HEK293 (cell line): ENCODE data around the gene KRTAP10-5.

Experiments used
- CTCF ChIA-PET: fragments of 350-600 bp; formaldehyde crosslinking; extraction: SDS; loops from one replicate; lab custom pipeline; 2021; ENCODE audit warnings: antibody characterized with exemption; lab: Yijun Ruan, JAX
- POLR2A ChIA-PET: fragments of 300-600 bp; formaldehyde crosslinking; extraction: SDS; loops from one replicate; lab custom pipeline; 2020; ENCODE audit warnings: antibody characterized with exemption, inconsistent platforms; lab: Yijun Ruan, JAX
- H3K27ac ChIP-seq: fragments of 200-500 bp; sonication (Bioruptor generic); 2 replicates; pipeline ENCODE4 v1.5.1; 2014; ENCODE audit warnings: low read depth, low read length, control low read depth, inconsistent platforms; ENCODE audit errors: extremely low read depth
- H3K36me3 ChIP-seq, 2 experiments: fragments of 200-500 bp in 1 of 2; sonication (Bioruptor generic) in 1 of 2; 1 replicate in 1 of 2; 2 replicates in 1 of 2; pipeline ENCODE4 v1.5.1; 2014 to 2017; ENCODE audit warnings: inconsistent platforms in 2 of 2, low read length in 2 of 2; ENCODE audit not compliant: control insufficient read depth in 2 of 2, insufficient read depth in 1 of 2
- H3K4me1 ChIP-seq: fragments of 200-500 bp; sonication (Bioruptor generic); 2 replicates; pipeline ENCODE4 v1.5.1; 2014; ENCODE audit warnings: mild to moderate bottlenecking, low read length, inconsistent platforms; ENCODE audit not compliant: control insufficient read depth, insufficient read depth
- H3K4me3 ChIP-seq: 2 replicates; pipeline ENCODE4 v1.5.1; 2011; ENCODE audit warnings: low read depth, mild to moderate bottlenecking, control low read depth, low read length, moderate library complexity
- H3K9me3 ChIP-seq: fragments of 200-500 bp; sonication (Bioruptor generic); 2 replicates; pipeline ENCODE4 v1.5.1; 2014; ENCODE audit warnings: low read depth, low read length, inconsistent platforms; ENCODE audit not compliant: control insufficient read depth, insufficient read depth
- IKZF3 ChIP-seq: fragments of 450-650 bp; IDR thresholded peaks from 2 replicates; pipeline ENCODE4 v1.5.0; 2018; ENCODE audit warnings: missing biosample characterization, mild to moderate bottlenecking, missing genetic modification characterization, moderate library complexity
- KLF1 ChIP-seq: fragments of 450-650 bp; formaldehyde crosslinking; IDR thresholded peaks from 2 replicates; pipeline ENCODE4 v1.5.1; 2016; ENCODE audit warnings: missing biosample characterization, missing genetic modification characterization
- MEIS1 ChIP-seq: sonication (generic); formaldehyde crosslinking; IDR thresholded peaks from 2 replicates; pipeline ENCODE4 v1.8.1; 2022; ENCODE audit warnings: missing genetic modification reagents, mild to moderate bottlenecking, borderline replicate concordance
- SETDB1 ChIP-seq: IDR thresholded peaks from one replicate; pipeline ENCODE4 v1.6.1; 2017; ENCODE audit warnings: mild to moderate bottlenecking, low read length, moderate library complexity, mixed read lengths; ENCODE audit not compliant: insufficient read length
- TRIM28 ChIP-seq: IDR thresholded peaks from 2 replicates; pipeline ENCODE4 v1.6.1; 2011; ENCODE audit warnings: low read length, control low read depth, borderline replicate concordance
- ZNF10 ChIP-seq: fragments of 450-650 bp; formaldehyde crosslinking; IDR thresholded peaks from 2 replicates; pipeline ENCODE4 v1.5.1; 2017; ENCODE audit warnings: missing biosample characterization, missing genetic modification characterization
- ZNF138 ChIP-seq: fragments of 450-650 bp; formaldehyde crosslinking; IDR thresholded peaks from 2 replicates; pipeline ENCODE4 v1.5.1; 2016; ENCODE audit warnings: missing biosample characterization, missing genetic modification characterization, borderline replicate concordance
- ZNF140 ChIP-seq: fragments of 450-650 bp; formaldehyde crosslinking; IDR thresholded peaks from 2 replicates; pipeline ENCODE4 v1.5.1; 2016; ENCODE audit warnings: missing biosample characterization, missing genetic modification characterization
- ZNF16 ChIP-seq: fragments of 450-650 bp; formaldehyde crosslinking; IDR thresholded peaks from 2 replicates; pipeline ENCODE4 v1.5.1; 2016; ENCODE audit warnings: low read depth, missing biosample characterization, missing genetic modification characterization
- ZNF175 ChIP-seq: fragments of 450-650 bp; formaldehyde crosslinking; IDR thresholded peaks from 2 replicates; pipeline ENCODE4 v1.5.1; 2016; ENCODE audit warnings: missing biosample characterization, missing genetic modification characterization
- ZNF433 ChIP-seq: fragments of 450-650 bp; formaldehyde crosslinking; IDR thresholded peaks from 2 replicates; pipeline ENCODE4 v1.5.1; 2016; ENCODE audit warnings: missing biosample characterization, missing genetic modification characterization, low read depth
- ZNF510 ChIP-seq: fragments of 450-650 bp; formaldehyde crosslinking; IDR thresholded peaks from 2 replicates; pipeline ENCODE4 v1.5.1; 2018; ENCODE audit warnings: mild to moderate bottlenecking, missing genetic modification characterization, missing biosample characterization; ENCODE audit not compliant: insufficient replicate concordance
- ZNF558 ChIP-seq: fragments of 450-650 bp; formaldehyde crosslinking; IDR thresholded peaks from 2 replicates; pipeline ENCODE4 v1.5.1; 2016; ENCODE audit warnings: missing biosample characterization, missing genetic modification characterization
- ZNF664 ChIP-seq: fragments of 450-650 bp; formaldehyde crosslinking; IDR thresholded peaks from 2 replicates; pipeline ENCODE4 v1.5.1; 2016; ENCODE audit warnings: missing biosample characterization, missing genetic modification characterization
- ZNF670 ChIP-seq: fragments of 450-650 bp; formaldehyde crosslinking; IDR thresholded peaks from 2 replicates; pipeline ENCODE4 v1.5.1; 2016; ENCODE audit warnings: missing biosample characterization, missing genetic modification characterization, low read depth
- ZNF76 ChIP-seq: fragments of 450-650 bp; formaldehyde crosslinking; IDR thresholded peaks from 2 replicates; pipeline ENCODE4; 2016; ENCODE audit warnings: low read depth, missing biosample characterization, missing genetic modification characterization, borderline replicate concordance
- ZNF777 ChIP-seq: fragments of 450-650 bp; formaldehyde crosslinking; IDR thresholded peaks from 2 replicates; pipeline ENCODE4 v1.5.1; 2017; ENCODE audit warnings: missing biosample characterization, missing genetic modification characterization, borderline replicate concordance
- TF ChIP-seq, protein P1 (sequence below): fragments of 450-650 bp; formaldehyde crosslinking; IDR thresholded peaks from 2 replicates; pipeline ENCODE4 v1.5.1; 2016; ENCODE audit warnings: missing biosample characterization, missing genetic modification characterization
- TF ChIP-seq, protein P2 (sequence below): fragments of 450-650 bp; formaldehyde crosslinking; conservative IDR thresholded peaks from 2 replicates; pipeline ENCODE4 v1.5.1; 2016; ENCODE audit warnings: low read depth, missing biosample characterization, missing genetic modification characterization
- TF ChIP-seq, protein P3 (sequence below): fragments of 450-650 bp; IDR thresholded peaks from 2 replicates; pipeline ENCODE4 v1.5.1; 2018; ENCODE audit warnings: missing biosample characterization, missing genetic modification characterization
- TF ChIP-seq, protein P4 (sequence below): fragments of 450-650 bp; formaldehyde crosslinking; IDR thresholded peaks from 2 replicates; pipeline ENCODE4 v1.5.1; 2016; ENCODE audit warnings: missing biosample characterization, missing genetic modification characterization

Gene KRTAP10-5

DNA sequence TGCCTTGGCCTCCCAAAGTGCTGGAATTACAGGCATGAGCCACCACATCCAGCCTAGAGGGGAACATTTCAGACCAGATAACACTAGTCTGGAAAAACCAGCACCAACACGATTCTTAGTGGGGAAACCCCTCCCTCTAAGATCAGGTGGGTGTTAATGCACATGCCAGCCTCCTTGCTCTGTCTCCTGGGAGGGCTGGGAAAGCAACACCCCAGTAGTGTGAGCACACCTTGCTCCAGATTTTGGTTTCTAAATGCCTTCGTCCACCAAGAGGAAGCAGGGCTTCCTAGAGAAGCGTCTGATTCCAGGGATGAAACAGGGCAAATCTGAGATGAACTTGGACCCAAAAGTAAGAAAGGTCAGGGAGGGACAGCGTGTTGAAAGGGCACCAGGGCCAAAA is 9.1 kb downstream of the KRTAP10-5 start:
- TF ChIP-seq, protein P1, sequence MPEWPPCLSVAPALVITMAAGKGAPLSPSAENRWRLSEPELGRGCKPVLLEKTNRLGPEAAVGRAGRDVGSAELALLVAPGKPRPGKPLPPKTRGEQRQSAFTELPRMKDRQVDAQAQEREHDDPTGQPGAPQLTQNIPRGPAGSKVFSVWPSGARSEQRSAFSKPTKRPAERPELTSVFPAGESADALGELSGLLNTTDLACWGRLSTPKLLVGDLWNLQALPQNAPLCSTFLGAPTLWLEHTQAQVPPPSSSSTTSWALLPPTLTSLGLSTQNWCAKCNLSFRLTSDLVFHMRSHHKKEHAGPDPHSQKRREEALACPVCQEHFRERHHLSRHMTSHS (tag by site-specific recombination) = no peak
- TF ChIP-seq TRIM28 = peak; percentile 53; the same call in 1 of the 2 replicates
- no peak for TF ChIP-seq ZNF10
- peak; percentile 83 for TF ChIP-seq SETDB1
- ChIA-PET POLR2A (no interaction called here), CTCF (no interaction called here)
- Histone ChIP-seq H3K36me3 (no peaks in the 10 kb centered on the region), H3K27ac (no peak overlapping the region), H3K4me1 (no peaks in the 10 kb centered on the region), H3K9me3 (no peaks in the 10 kb centered on the region), H3K4me3 (no peak overlapping the region)

DNA sequence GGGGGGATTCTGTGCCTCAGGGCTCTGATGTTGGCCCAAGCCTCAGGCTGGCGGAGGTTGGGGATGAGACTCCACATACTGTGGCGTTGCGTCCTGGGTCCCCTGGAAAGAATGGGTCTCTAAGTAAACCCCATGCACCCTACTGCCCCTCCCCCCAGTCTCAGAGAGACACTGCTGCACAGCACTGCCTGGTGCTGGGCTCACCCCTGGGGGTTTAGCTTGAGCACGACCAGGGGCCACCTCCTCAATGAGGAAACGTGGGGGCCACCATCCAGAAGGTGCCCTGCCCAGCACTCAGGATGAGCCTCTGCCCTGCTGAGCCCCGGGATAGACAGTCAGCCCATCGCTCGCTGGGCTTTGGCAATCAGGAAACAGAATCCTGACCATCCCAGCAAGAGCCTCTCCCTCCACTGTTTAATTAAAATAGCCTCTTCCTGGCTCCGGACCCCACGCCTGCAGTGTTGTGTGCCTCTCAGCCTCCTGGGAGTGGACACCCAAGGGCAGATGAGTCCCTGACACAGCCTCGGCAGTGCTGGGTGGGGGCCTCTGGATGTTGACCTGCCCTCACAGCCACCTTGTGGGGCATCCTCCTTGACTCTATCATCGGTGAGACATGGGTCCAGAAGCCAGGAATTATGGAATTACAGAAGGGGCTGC is 10.4 kb downstream of the KRTAP10-5 start:
- POLR2A ChIA-PET = no interaction called here
- H3K36me3 ChIP-seq = no peaks in the 10 kb centered on the region
- no peaks in the 10 kb centered on the region for H3K9me3 ChIP-seq
- H3K4me3 ChIP-seq = no peak overlapping the region
- no peak overlapping the region for H3K27ac ChIP-seq
- H3K4me1 ChIP-seq = no peaks in the 10 kb centered on the region
- TF ChIP-seq ZNF664 (tag by site-specific recombination) (no peak), ZNF76 (tag by site-specific recombination) (no peak), ZNF16 (tag by site-specific recombination) (no peak), ZNF777 (tag by site-specific recombination) (no peak), ZNF175 (tag by site-specific recombination) (no peak), ZNF433 (tag by site-specific recombination) (no peak), IKZF3 (tag by site-specific recombination) (no peak)
- TF ChIP-seq, protein P2, sequence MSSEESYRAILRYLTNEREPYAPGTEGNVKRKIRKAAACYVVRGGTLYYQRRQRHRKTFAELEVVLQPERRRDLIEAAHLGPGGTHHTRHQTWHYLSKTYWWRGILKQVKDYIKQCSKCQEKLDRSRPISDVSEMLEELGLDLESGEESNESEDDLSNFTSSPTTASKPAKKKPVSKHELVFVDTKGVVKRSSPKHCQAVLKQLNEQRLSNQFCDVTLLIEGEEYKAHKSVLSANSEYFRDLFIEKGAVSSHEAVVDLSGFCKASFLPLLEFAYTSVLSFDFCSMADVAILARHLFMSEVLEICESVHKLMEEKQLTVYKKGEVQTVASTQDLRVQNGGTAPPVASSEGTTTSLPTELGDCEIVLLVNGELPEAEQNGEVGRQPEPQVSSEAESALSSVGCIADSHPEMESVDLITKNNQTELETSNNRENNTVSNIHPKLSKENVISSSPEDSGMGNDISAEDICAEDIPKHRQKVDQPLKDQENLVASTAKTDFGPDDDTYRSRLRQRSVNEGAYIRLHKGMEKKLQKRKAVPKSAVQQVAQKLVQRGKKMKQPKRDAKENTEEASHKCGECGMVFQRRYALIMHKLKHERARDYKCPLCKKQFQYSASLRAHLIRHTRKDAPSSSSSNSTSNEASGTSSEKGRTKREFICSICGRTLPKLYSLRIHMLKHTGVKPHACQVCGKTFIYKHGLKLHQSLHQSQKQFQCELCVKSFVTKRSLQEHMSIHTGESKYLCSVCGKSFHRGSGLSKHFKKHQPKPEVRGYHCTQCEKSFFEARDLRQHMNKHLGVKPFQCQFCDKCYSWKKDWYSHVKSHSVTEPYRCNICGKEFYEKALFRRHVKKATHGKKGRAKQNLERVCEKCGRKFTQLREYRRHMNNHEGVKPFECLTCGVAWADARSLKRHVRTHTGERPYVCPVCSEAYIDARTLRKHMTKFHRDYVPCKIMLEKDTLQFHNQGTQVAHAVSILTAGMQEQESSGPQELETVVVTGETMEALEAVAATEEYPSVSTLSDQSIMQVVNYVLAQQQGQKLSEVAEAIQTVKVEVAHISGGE (tag by site-specific recombination) = no peak
- TF ChIP-seq, protein P3, sequence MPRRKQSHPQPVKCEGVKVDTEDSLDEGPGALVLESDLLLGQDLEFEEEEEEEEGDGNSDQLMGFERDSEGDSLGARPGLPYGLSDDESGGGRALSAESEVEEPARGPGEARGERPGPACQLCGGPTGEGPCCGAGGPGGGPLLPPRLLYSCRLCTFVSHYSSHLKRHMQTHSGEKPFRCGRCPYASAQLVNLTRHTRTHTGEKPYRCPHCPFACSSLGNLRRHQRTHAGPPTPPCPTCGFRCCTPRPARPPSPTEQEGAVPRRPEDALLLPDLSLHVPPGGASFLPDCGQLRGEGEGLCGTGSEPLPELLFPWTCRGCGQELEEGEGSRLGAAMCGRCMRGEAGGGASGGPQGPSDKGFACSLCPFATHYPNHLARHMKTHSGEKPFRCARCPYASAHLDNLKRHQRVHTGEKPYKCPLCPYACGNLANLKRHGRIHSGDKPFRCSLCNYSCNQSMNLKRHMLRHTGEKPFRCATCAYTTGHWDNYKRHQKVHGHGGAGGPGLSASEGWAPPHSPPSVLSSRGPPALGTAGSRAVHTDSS (tag by site-specific recombination) = no peak
- CTCF ChIA-PET = no interaction called here

DNA sequence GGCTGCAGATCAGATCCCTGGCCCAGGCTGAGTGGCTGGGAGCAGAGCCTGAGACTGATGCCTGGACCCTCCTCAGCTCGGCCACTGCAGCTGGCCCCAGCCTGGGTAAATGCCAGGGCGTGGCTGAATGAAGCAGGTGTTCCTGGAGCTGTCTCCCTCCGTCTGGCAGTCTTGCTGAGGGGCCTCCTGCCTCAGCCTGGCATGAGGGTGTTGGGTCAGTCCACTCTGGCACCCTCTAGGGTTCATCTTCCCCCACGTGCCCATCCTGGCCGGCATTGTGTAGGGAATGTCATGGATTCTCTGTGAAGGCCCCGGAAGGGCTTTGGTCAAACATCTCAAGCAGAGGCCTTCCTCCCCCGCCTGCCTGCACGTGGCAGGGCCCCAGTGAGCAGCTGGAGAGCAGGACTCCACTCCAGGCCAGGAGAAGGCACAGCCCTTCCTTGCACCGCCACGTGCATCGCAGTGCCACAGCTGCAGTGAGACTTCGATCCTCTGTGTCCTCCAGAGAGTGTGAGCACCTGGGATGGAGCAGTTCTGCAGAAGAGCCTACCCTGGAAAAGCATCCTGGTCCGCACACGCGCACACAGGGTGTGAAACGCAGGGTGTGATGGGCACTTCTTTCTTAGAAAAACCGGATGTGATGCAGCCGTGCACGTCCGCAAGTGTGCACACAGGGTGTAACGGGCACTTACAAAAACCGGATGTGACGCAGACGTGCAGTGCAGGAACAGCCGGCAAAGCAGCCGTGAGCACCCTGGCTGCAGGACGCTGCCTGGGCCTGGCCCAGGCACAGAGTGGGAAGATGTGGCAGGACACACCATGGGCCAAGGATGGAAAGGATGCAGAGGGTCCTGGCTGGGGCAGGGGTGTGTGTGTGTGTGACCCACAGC is 11.5 kb downstream of the KRTAP10-5 start:
- no peaks in the 10 kb centered on the region for H3K9me3 ChIP-seq
- H3K4me3 ChIP-seq = no peak overlapping the region
- H3K27ac ChIP-seq = no peak overlapping the region
- ChIA-PET POLR2A (no interaction called here), CTCF (interaction anchor here (0.6 kb wide), 1 partner anchor 59 kb away, joined by 4 read pairs; no protein-coding TSS in a partner anchor)
- H3K36me3 ChIP-seq = no peaks in the 10 kb centered on the region
- H3K4me1 ChIP-seq = no peaks in the 10 kb centered on the region
- TF ChIP-seq ZNF510 (tag by site-specific recombination) (no peak), ZNF670 (tag by site-specific recombination) (no peak), MEIS1 (no peak), KLF1 (tag by site-specific recombination) (no peak), ZNF558 (tag by site-specific recombination) (no peak), ZNF138 (no peak), ZNF140 (no peak)
- TF ChIP-seq, protein P4, sequence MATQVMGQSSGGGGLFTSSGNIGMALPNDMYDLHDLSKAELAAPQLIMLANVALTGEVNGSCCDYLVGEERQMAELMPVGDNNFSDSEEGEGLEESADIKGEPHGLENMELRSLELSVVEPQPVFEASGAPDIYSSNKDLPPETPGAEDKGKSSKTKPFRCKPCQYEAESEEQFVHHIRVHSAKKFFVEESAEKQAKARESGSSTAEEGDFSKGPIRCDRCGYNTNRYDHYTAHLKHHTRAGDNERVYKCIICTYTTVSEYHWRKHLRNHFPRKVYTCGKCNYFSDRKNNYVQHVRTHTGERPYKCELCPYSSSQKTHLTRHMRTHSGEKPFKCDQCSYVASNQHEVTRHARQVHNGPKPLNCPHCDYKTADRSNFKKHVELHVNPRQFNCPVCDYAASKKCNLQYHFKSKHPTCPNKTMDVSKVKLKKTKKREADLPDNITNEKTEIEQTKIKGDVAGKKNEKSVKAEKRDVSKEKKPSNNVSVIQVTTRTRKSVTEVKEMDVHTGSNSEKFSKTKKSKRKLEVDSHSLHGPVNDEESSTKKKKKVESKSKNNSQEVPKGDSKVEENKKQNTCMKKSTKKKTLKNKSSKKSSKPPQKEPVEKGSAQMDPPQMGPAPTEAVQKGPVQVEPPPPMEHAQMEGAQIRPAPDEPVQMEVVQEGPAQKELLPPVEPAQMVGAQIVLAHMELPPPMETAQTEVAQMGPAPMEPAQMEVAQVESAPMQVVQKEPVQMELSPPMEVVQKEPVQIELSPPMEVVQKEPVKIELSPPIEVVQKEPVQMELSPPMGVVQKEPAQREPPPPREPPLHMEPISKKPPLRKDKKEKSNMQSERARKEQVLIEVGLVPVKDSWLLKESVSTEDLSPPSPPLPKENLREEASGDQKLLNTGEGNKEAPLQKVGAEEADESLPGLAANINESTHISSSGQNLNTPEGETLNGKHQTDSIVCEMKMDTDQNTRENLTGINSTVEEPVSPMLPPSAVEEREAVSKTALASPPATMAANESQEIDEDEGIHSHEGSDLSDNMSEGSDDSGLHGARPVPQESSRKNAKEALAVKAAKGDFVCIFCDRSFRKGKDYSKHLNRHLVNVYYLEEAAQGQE (tag by site-specific recombination) = no peak
